Astrocyte (in vitro differentiated cells and primary cell): ENCODE results near the gene MPND. TPM values are rescaled to one million over a fixed set of nuclear protein-coding genes. Genes with fewer than 3 reads are reported as not detected.

Experiments used
- DNase-seq: peaks from one replicate; pipeline ENCODE4 v3.0.0-alpha.2; 2010; ENCODE audit warnings: low read depth
- FAIRE-seq: peaks from 2 replicates; lab custom pipeline; 2011; peaks lifted over from hg19 to GRCh38; lab: Jason Lieb, UNC
- H2AFZ ChIP-seq: 2 replicates; pipeline ENCODE4 v1.6.0; 2012; ENCODE audit warnings: low read depth, low read length, inconsistent platforms
- H3K27ac ChIP-seq: 2 replicates; pipeline ENCODE4 v1.5.1; 2011; ENCODE audit warnings: low read depth, low read length, inconsistent platforms
- H3K27me3 ChIP-seq: 2 replicates; pipeline ENCODE4 v1.6.0; 2011; ENCODE audit warnings: low read length, inconsistent platforms; ENCODE audit not compliant: insufficient read depth
- H3K36me3 ChIP-seq: 2 replicates; pipeline ENCODE4 v1.5.1; 2011; ENCODE audit warnings: low read length, inconsistent platforms; ENCODE audit not compliant: insufficient read depth
- H3K4me1 ChIP-seq: 2 replicates; pipeline ENCODE4 v1.5.1; 2011; ENCODE audit warnings: low read length, inconsistent platforms; ENCODE audit not compliant: insufficient read depth
- H3K4me2 ChIP-seq: 2 replicates; pipeline ENCODE4 v1.6.0; 2012; ENCODE audit warnings: low read length, inconsistent platforms
- H3K4me3 ChIP-seq: 2 replicates; pipeline ENCODE4 v1.5.1; 2011; ENCODE audit warnings: low read depth, mild to moderate bottlenecking, low read length, inconsistent platforms; ENCODE audit not compliant: insufficient read depth
- H3K79me2 ChIP-seq: 2 replicates; pipeline ENCODE4 v1.6.0; 2012; ENCODE audit warnings: mild to moderate bottlenecking, low read length, inconsistent platforms; ENCODE audit not compliant: insufficient read depth
- H3K9ac ChIP-seq: 2 replicates; pipeline ENCODE4 v1.6.0; 2012; ENCODE audit warnings: mild to moderate bottlenecking, low read length, inconsistent platforms
- H3K9me3 ChIP-seq: 2 replicates; pipeline ENCODE4 v1.5.1; 2012; ENCODE audit warnings: low read depth, mild to moderate bottlenecking, low read length, inconsistent platforms; ENCODE audit not compliant: insufficient read depth
- H4K20me1 ChIP-seq: 2 replicates; pipeline ENCODE4 v1.6.0; 2012; ENCODE audit warnings: low read length, inconsistent platforms; ENCODE audit not compliant: insufficient read depth
- H3K27ac Mint-ChIP-seq: one replicate; pipeline ENCODE4 v1.8.0; 2021; ENCODE audit warnings: mild to moderate bottlenecking, mixed read lengths; ENCODE audit not compliant: unreplicated experiment
- H3K27me3 Mint-ChIP-seq: one replicate; pipeline ENCODE4 v1.8.0; 2021; ENCODE audit warnings: low read depth, mixed read lengths; ENCODE audit not compliant: unreplicated experiment
- H3K36me3 Mint-ChIP-seq: one replicate; pipeline ENCODE4 v1.8.0; 2021; ENCODE audit warnings: low read depth, mixed read lengths; ENCODE audit not compliant: unreplicated experiment
- H3K4me1 Mint-ChIP-seq: one replicate; pipeline ENCODE4 v1.8.0; 2021; ENCODE audit warnings: low read depth, mixed read lengths; ENCODE audit not compliant: unreplicated experiment
- H3K4me3 Mint-ChIP-seq: one replicate; pipeline ENCODE4 v1.8.0; 2021; ENCODE audit warnings: mild to moderate bottlenecking, moderate library complexity, mixed read lengths; ENCODE audit not compliant: unreplicated experiment
- H3K9me3 Mint-ChIP-seq: one replicate; pipeline ENCODE4 v1.8.0; 2021; ENCODE audit warnings: mild to moderate bottlenecking, mixed read lengths; ENCODE audit not compliant: unreplicated experiment
- CTCF ChIP-seq: IDR thresholded peaks from 2 replicates; pipeline ENCODE4 v1.5.1; 2011; ENCODE audit warnings: low read depth, mild to moderate bottlenecking, inconsistent platforms, low read length, moderate library complexity; ENCODE audit not compliant: insufficient read depth
- EZH2 ChIP-seq: IDR thresholded peaks from 2 replicates; pipeline ENCODE4 v1.6.1; 2012; ENCODE audit warnings: mild to moderate bottlenecking, low read length, inconsistent platforms; ENCODE audit not compliant: insufficient read depth
- total RNA-seq: library from RNA; stranded (reverse); gene quantifications from 2 replicates; pipeline ENCODE4 v1.2.1, GENCODE V29; 2021

MPND gene
- total RNA-seq, 1 donor from 2014 or later: 14.7 TPM

GRCh38 chr19:4363571-4364304 lies 20.4 kb downstream of the MPND start:
- Histone ChIP-seq H3K4me1 (peaks cover 7% of the 10 kb centered on the region), H3K4me3 (no peak overlapping the region), H3K9me3 (no peaks in the 10 kb centered on the region), H3K36me3 (peaks cover 6% of the 10 kb centered on the region), H3K79me2 (peaks cover 27% of the 10 kb centered on the region), H4K20me1 (peaks cover 60% of the 10 kb centered on the region), H3K27me3 (no peaks in the 10 kb centered on the region), H2AFZ (no peak overlapping the region), H3K4me2 (no peak overlapping the region), H3K27ac (no peak overlapping the region), H3K9ac (no peak overlapping the region)
- FAIRE-seq (no peak), DNase-seq (no peak)
- Mint-ChIP-seq H3K36me3 (peaks cover 2% of the 10 kb centered on the region), H3K27me3 (no peaks in the 10 kb centered on the region), H3K27ac (no peak overlapping the region), H3K9me3 (no peaks in the 10 kb centered on the region), H3K4me3 (no peak overlapping the region), H3K4me1 (peaks cover 3% of the 10 kb centered on the region)
- TF ChIP-seq EZH2: no peak
- no peak for TF ChIP-seq CTCF

- Histone ChIP-seq H3K36me3 (peaks cover 6% of the 10 kb centered on the region), H4K20me1 (peaks cover 63% of the 10 kb centered on the region)
- H3K4me3 Mint-ChIP-seq: no peak overlapping the region
Observed at GRCh38 chr19:4365341-4365740, 22.0 kb downstream of the MPND start.

More at GRCh38 chr19:4365341-4365740, 22.0 kb downstream of the MPND start:
- peaks cover 43% of the 10 kb centered on the region for H3K79me2 ChIP-seq
- no peaks in the 10 kb centered on the region for H3K27me3 ChIP-seq
- no peaks in the 10 kb centered on the region for H3K9me3 Mint-ChIP-seq
- no peak for FAIRE-seq
- H2AFZ ChIP-seq: no peak overlapping the region
- TF ChIP-seq EZH2 (no peak), CTCF (no peak)
- no peak overlapping the region for H3K9ac ChIP-seq
- no peak overlapping the region for H3K27ac Mint-ChIP-seq
- peaks cover 9% of the 10 kb centered on the region for H3K4me1 Mint-ChIP-seq
- no peaks in the 10 kb centered on the region for H3K27me3 Mint-ChIP-seq
- no peak overlapping the region for H3K4me2 ChIP-seq
- H3K9me3 ChIP-seq: no peaks in the 10 kb centered on the region
- peaks cover 2% of the 10 kb centered on the region for H3K36me3 Mint-ChIP-seq
- no peak overlapping the region for H3K27ac ChIP-seq
- H3K4me3 ChIP-seq: no peak overlapping the region
- H3K4me1 ChIP-seq: peaks cover 22% of the 10 kb centered on the region
- no peak for DNase-seq
